ENCODE data around the gene C10orf143. TPM values are rescaled to one million over a fixed set of nuclear protein-coding genes. Genes with fewer than 3 reads are reported as not detected.

The C10orf143 gene
- total RNA-seq, 4 donors from 2014 or later: 1.5 to 8.6 (median 3.7) TPM

DNA sequence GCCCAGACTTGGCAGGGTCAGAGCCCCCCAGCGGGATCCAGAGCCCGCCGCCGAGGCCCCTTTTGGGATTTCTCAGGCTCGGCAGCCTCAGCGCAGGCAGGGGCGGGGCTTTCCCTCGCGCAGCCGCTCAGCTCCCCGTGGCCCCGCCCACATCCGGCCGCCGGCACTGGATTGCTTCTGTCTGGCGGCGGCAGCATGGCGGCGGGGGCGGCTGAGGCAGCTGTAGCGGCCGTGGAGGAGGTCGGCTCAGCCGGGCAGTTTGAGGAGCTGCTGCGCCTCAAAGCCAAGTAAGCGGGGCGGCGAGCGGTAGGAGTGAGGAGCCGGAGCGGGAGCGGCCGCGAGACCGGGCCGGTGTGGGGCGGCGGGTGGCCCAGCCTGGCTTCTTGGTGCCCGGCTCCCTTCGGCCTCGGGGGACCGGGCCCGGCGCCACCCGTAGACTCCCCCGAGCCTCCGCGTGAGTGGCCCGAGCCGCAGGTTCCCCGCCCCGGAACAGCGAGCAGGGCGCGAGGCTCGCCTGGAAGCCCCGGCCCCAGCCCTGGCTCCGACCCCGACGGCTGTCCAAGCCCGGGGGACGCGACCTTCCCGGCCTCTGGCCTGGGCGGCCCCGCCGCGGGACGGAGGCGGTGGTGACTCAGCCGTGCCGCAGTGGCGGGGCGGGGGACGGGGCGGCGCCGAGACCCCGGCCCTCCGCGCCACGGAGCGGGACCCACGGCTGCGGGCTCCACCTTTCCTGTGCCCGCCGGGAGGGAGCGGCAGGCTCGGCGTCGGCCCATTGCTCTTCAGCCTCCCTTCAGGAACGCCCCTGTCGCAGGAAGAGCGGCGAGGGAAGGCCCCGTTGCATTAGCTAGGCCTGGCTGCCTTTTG lies 25.8 kb upstream of the C10orf143 start, which contains the start of gene GLRX3:
Gene GLRX3, plus strand, starts transcription at position 166 of the 864 bp plus-strand sequence. Its CDS starts 30 bp downstream, at position 196.
- peak within 1 kb of the TSS; percentile 1 to 86 (median 82) for H3K27ac ChIP-seq
- 0% methylated on average over 74 of the region's 96 CpGs; no CpG with 5 or more reads in 1 of the 2 donors for WGBS, 2 donors
- TF ChIP-seq POLR2A (IDR thresholded peaks at IDR 0.05): peak in 1 of 2 donors; percentile 34
- TF ChIP-seq CTCF (IDR thresholded peaks at IDR 0.05): no peak
- peak; percentile 59 to 79 for TF ChIP-seq EP300 (IDR thresholded peaks at IDR 0.05)
- no peaks in the 10 kb centered on the region for H3K27me3 ChIP-seq
- peaks cover 0 to 50% (median 25%) of the 10 kb centered on the region in 4 donors for H3K4me1 ChIP-seq
- no peaks in the 10 kb centered on the region for H3K9me3 ChIP-seq
- no peaks in the 10 kb centered on the region for H3K36me3 ChIP-seq
- H3K4me3 ChIP-seq: peak within 1 kb of the TSS; percentile 64 to 99 (median 95)
- DNase-seq (ENCODE audit: low spot score in 2 of 2): peak; percentile 80 to 84

- no peaks in the 10 kb centered on the region for H3K9me3 ChIP-seq
- no peaks in the 10 kb centered on the region for H3K27me3 ChIP-seq
- DNase-seq (ENCODE audit: low spot score in 2 of 2): no peak
- peaks cover 0 to 44% (median 20%) of the 10 kb centered on the region in 4 donors for H3K4me1 ChIP-seq
- 29 to 63% methylated on average over 3 to 17 of the region's 17 CpGs for WGBS, 2 donors
- peak overlapping the region; percentile 64 to 99 (median 95) for H3K4me3 ChIP-seq
- H3K27ac ChIP-seq: peak overlapping the region; percentile 1 to 86 (median 82)
- TF ChIP-seq EP300 (IDR thresholded peaks at IDR 0.05) (no peak), POLR2A (IDR thresholded peaks at IDR 0.05) (no peak), CTCF (IDR thresholded peaks at IDR 0.05) (no peak)
- H3K36me3 ChIP-seq: no peaks in the 10 kb centered on the region
Measured at GRCh38 chr10:130135676-130136225, 25.1 kb upstream of the C10orf143 start.

DNA sequence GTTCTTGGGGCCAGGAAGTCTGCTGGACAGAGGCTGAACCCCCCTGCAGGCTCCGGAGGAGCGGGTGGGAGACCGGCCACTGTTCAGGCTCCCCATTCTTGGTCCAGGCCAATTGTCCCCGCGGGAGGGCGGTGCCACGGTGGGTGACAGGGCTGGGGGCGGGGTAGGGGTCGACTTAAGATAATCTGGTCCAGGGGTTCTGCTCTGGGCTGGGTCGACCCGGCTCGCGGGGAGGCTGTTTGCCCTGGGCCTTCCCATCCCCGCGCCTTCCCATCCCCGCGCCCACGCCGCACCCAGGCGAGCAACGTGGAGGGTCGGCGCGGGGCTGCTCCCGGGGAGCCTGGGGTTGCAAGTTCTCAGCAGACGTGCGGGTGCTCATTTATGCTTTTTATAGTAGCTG lies 18.3 kb upstream of the C10orf143 start:
- Histone ChIP-seq H3K27ac (no peak overlapping the region), H3K36me3 (no peaks in the 10 kb centered on the region), H3K4me3 (peak overlapping the region in 1 of 4 donors; percentile 8), H3K9me3 (no peaks in the 10 kb centered on the region), H3K4me1 (peaks cover 0 to 14% (median 3%) of the 10 kb centered on the region in 4 donors), H3K27me3 (no peaks in the 10 kb centered on the region)
- 13 to 30% methylated on average over 19 to 27 of the region's 27 CpGs for WGBS, 2 donors
- TF ChIP-seq EP300 (IDR thresholded peaks at IDR 0.05) (no peak), CTCF (IDR thresholded peaks at IDR 0.05) (no peak), POLR2A (IDR thresholded peaks at IDR 0.05) (no peak)
- no peak for DNase-seq (ENCODE audit: low spot score in 2 of 2)

DNA sequence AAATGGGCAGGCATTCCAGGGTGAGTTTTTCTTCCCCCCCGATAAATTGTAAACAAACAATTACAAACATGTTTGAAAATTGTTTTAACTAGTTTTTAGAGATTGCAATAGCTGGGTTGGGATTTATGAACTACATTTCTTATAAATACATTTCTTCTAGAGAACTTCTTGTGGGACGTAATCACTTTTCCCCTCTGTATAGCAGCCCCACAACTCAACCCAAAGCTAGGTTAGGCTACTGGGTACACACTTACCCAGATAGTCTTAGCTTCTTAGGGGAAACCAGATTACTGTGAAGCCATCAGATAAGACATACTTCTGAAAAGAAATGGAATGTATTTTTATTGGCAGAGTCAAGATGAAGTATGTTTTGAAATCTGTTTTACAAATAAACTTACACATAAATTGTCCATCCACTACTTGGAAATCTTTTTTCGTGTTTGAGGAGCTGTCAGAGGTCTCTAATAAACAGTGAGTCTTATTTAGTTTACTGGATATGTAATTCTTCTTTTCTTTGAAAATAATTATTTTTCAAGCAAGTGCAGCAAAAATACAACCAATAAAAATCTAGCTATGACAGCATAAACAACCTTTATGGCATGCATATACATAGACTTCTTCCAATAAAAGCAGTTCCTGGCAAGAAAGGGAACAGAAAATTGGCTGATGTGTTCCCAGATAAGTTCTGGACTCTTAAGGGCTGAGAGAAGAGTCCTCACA lies 17.6 kb upstream of the C10orf143 start:
- DNase-seq (ENCODE audit: low spot score in 2 of 2): no peak
- no peak overlapping the region for H3K4me3 ChIP-seq
- H3K4me1 ChIP-seq: peaks cover 0 to 14% (median 3%) of the 10 kb centered on the region in 4 donors
- H3K27ac ChIP-seq: no peak overlapping the region
- 36 to 38% methylated on average over 3 of the region's 3 CpGs for WGBS, 2 donors
- TF ChIP-seq POLR2A (IDR thresholded peaks at IDR 0.05) (no peak), EP300 (IDR thresholded peaks at IDR 0.05) (no peak), CTCF (IDR thresholded peaks at IDR 0.05) (no peak)
- H3K27me3 ChIP-seq: no peaks in the 10 kb centered on the region
- no peaks in the 10 kb centered on the region for H3K36me3 ChIP-seq
- no peaks in the 10 kb centered on the region for H3K9me3 ChIP-seq

Data from tibial nerve (tissue), 4 donors.